PC-9 (cell line): ENCODE measurements around the gene BTBD17.

Experiments used
- EZH2 ChIP-seq: fragments of 200-600 bp; sonication (generic); IDR thresholded peaks from 2 replicates; pipeline ENCODE4 v1.8.0; 2017; ENCODE audit warnings: antibody characterized with exemption, low read depth
- TF ChIP-seq, protein P1 (sequence below): fragments of 200-600 bp; sonication (generic); conservative IDR thresholded peaks from 2 replicates; pipeline ENCODE4 v1.6.1; 2017; ENCODE audit warnings: mixed run types, antibody characterized with exemption, mild to moderate bottlenecking, moderate library complexity

DNA sequence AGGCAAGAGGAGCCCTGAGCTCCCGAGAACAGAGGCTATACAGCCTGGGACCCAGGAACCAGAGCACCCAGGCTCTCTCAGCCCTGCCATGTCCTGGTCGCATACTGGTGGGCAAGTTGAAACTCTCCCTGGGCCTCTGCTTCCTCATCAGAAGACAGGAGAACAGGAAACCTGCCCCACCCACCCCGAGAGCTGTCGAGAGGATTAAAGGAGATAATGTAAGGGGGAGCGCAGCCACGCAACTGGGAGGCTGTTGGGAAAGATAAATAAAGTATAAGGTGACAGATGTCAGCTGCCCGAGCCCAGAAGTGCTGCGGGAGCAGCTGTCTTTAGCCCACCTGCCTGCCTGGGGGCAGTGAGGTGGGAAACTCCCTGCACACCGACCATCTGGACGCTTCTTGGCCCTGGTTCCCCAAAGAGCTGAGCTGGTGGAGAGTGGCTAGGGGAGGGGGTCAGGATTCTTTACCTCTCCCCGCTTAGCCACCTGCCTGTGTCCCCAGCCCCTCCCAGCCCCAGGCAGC is 28.8 kb downstream of the BTBD17 start:
- TF ChIP-seq, protein P1, sequence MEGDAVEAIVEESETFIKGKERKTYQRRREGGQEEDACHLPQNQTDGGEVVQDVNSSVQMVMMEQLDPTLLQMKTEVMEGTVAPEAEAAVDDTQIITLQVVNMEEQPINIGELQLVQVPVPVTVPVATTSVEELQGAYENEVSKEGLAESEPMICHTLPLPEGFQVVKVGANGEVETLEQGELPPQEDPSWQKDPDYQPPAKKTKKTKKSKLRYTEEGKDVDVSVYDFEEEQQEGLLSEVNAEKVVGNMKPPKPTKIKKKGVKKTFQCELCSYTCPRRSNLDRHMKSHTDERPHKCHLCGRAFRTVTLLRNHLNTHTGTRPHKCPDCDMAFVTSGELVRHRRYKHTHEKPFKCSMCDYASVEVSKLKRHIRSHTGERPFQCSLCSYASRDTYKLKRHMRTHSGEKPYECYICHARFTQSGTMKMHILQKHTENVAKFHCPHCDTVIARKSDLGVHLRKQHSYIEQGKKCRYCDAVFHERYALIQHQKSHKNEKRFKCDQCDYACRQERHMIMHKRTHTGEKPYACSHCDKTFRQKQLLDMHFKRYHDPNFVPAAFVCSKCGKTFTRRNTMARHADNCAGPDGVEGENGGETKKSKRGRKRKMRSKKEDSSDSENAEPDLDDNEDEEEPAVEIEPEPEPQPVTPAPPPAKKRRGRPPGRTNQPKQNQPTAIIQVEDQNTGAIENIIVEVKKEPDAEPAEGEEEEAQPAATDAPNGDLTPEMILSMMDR, result no peak
- TF ChIP-seq EZH2, result no peak
